Sigmoid colon (tissue), 4 donors: Measurements from ENCODE around the gene KIAA2012.
A peak's percentile ranks its signal among the peaks of the same experiment; 100 is the strongest.

Experiments
- CTCF ChIP-seq, 4 experiments: fragments of 450-650 bp in 3 of 4; fragments of 200-600 bp in 1 of 4; IDR thresholded peaks; one replicate each; pipeline ENCODE4 v1.5.1; 2016 to 2019; ENCODE audit warnings: antibody characterized with exemption in 4 of 4, mild to moderate bottlenecking in 3 of 4, moderate library complexity in 2 of 4
- EP300 ChIP-seq, 4 donors: sonication (generic); formaldehyde crosslinking; IDR thresholded peaks; one replicate each; pipeline ENCODE4 v1.6.1; 2017; ENCODE audit warnings: antibody characterized with exemption in 4 of 4
- POLR2A ChIP-seq, 2 donors: fragments of 450-650 bp; IDR thresholded peaks; one replicate each; pipeline ENCODE4 v1.6.1; 2016; ENCODE audit warnings: antibody characterized with exemption in 2 of 2, mild to moderate bottlenecking in 2 of 2, moderate library complexity in 2 of 2
- POLR2AphosphoS5 ChIP-seq, 4 donors: sonication (generic); formaldehyde crosslinking; IDR thresholded peaks; one replicate each; pipeline ENCODE4 v1.6.1; 2017; ENCODE audit warnings: antibody characterized with exemption in 4 of 4

- no peak for TF ChIP-seq POLR2A (IDR thresholded peaks at IDR 0.05)
- TF ChIP-seq CTCF (IDR thresholded peaks at IDR 0.05) = no peak
- peak in 3 of 4 donors; percentile 19 to 54 (median 28) for TF ChIP-seq POLR2AphosphoS5 (IDR thresholded peaks at IDR 0.05)
- TF ChIP-seq EP300 (IDR thresholded peaks at IDR 0.05) = no peak
Observed at GRCh38 chr2:202237787-202238233, 164.8 kb downstream of the KIAA2012 start.
